HG03139 (cell line): ENCODE measurements around the gene TTLL10.

Source experiments
- ATAC-seq: cut with Tn5 transposase; IDR thresholded peaks from one replicate; pipeline ENCODE4 v1.9.1; 2021; ENCODE audit not compliant: unreplicated experiment

The TTLL10 gene

GRCh38 chr1:1217621-1218523, 44.2 kb downstream of the TTLL10 start:
- no peak for ATAC-seq

- ATAC-seq = no peak
These were observed 45.0 kb downstream of the TTLL10 start for GRCh38 chr1:1218524-1219200.

GRCh38 chr1:1219341-1219740, 45.7 kb downstream of the TTLL10 start:
- ATAC-seq = no peak

DNA sequence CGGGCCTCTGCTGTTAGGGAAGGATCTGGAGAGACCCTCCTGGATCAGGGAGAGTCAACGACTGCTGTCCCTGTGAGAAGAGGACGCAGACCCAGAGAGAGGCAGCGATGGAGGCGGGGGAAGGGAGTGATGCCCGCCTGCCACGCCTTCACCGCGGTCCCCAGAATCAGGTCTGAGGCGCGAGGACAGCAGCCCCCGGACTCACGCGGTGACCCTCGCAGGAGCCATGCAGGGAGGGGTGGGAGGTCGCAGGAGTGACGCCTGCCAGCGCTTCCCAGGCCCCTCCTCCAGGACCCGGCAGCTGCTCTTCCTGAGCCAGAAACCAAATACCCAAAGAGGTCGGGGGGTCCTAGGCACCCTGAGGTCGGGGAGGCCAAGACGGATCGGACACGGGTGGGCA, 46.5 kb downstream of the TTLL10 start:
- no peak for ATAC-seq

GRCh38 chr1:1221887-1222574, 48.4 kb downstream of the TTLL10 start:
- no peak for ATAC-seq

- no peak for ATAC-seq
These were observed 49.0 kb downstream of the TTLL10 start for GRCh38 chr1:1222575-1223225.

DNA sequence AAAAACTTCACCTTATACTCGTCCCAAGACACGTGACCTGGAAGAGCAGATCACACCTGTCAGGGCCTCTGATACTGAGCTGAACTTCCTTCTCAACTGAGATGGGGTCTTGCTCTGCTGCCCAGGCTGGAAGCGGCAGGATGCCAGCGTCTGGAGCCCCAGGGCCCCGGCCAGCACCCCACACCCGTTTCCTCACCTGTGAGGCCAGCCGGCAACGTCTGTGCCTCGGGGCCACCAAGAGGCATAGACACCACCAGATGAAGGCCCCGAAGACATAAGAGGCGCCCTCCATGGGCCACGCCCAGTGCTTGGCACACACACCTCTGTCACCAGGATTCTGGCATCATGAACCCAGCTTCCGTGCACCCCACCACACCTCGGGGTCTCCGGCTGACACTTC, 49.6 kb downstream of the TTLL10 start:
- no peak for ATAC-seq

- no peak for ATAC-seq
These were observed 50.2 kb downstream of the TTLL10 start for GRCh38 chr1:1223891-1224290.

DNA sequence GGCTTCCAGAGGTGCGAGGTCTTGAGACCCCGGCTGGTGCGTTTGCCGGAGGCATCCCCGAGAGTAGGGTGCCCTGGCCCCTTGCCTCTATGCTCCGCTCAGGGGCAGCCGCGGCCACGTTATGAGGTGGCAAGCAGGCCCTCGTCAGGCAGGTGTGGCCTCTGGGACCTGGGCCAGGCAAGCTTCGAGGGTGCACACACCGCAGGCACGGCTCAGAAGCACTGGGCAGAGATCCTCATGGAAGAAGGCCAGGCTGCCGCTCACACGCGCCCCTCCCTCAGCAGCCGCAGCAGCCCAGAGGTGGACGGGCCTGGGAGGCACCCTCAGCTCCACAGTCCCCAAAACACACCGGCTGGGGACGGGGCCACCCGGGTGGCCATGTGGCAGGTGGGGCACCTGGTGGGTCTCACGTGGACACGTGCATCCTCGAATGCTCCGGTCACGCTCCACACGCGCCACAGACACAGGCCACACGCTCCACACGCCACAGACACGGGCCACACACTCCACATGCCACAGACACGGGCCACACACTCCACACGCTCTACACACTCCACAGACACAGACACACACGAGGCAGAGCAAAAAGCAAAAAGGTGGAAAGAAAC, 51.7 kb downstream of the TTLL10 start:
- ATAC-seq = no peak

DNA sequence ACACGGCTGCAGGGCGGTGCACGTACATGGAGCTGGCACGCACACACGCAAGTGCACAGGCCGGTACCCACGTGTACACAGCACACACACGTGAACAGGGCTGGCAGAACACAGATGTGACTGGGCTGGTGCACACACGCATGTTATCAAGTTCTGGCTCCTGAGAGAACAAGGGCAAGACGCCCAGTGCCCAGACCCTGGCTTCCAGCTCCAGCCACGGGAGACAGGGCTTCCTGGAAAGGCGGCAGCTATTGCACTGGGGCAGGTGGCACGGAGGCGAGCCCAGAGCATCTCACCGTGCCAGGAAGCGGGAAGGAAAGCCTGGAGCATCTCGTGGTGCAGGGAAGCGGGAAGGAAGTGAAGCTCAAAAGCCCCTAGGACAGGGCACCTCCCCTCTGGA, 52.2 kb downstream of the TTLL10 start:
- ATAC-seq = no peak

DNA sequence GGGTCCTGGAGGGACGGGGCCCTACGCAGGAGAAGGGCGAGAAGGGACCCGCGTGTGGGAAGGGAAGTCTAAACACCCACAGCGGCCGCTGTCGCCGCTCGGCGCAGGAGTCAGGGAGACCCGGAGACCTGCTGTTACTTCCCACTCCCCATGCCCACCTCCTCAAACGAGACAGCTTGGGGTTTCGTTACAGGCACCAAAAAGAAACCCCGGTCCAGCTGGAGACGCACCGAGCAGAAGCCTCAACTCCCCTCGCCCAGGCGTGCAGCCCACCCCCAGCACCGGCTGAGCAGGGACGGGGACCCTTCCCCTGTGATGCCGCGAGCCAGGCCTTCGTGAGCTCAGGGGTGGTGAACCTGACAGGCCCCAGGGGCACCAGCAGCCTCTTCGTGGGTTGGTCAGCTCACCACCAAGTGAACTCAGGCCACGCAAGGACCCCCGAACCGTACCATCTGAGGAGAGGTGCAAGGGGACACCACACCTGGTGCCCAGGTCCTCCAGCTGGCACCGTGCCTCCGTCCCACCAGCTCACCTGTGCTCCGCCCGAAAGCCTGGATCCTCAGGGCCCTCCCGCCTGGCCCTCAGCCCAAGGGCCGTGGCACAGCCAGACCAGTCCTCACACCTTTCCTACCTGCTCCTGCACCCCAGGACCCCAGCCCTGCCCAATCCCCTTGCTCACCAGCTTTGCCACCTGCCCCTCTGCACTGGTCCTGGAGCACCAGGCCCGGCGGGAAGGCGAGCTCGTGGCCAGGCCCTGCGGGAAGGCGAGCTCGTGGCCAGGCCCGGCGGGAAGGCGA, 53.1 kb downstream of the TTLL10 start:
- no peak for ATAC-seq

DNA sequence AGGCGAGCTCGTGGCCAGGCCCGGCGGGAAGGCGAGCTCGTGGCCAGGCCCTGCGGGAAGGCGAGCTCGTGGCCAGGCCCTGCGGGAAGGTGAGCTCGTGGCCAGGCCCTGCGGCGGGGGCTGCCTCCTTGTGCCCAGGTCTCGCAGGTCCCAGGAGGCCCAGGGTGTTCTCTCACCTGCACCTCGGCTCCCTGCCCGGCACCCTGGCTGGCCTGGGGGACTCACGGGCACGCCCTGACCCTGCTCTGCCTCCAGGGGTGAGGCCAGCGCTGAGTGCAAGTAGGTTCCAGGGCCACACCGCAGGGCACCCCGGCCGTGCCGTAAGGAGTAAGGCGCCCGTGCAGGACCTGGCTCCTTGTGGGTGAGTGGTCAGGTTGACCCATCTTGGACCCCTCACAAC, 53.7 kb downstream of the TTLL10 start:
- no peak for ATAC-seq

GRCh38 chr1:1228187-1228586, 54.5 kb downstream of the TTLL10 start:
- ATAC-seq = no peak

- ATAC-seq = no peak
These were observed 55.1 kb downstream of the TTLL10 start for GRCh38 chr1:1228596-1229321.

GRCh38 chr1:1229770-1230169, 56.1 kb downstream of the TTLL10 start:
- ATAC-seq = no peak

GRCh38 chr1:1230656-1231399, 57.1 kb downstream of the TTLL10 start:
- no peak for ATAC-seq

GRCh38 chr1:1231400-1232207, 57.9 kb downstream of the TTLL10 start, which contains the start of gene SDF4:
TSS of gene SDF4 (minus strand) at chr1:1232001. CDS start at chr1:1228772, 3,229 bp downstream.
- peak; percentile 85 for ATAC-seq
